ENCODE measurements around the gene PPP6C. TPM values are rescaled to one million over a fixed set of nuclear protein-coding genes. Genes with fewer than 3 reads are reported as not detected.

Gene PPP6C
- total RNA-seq, 2 donors from 2014 or later, result 48.2 to 54.7 TPM

- intact Hi-C loops (cut with DNase I), result no loop called here
- TF ChIP-seq, protein P1, sequence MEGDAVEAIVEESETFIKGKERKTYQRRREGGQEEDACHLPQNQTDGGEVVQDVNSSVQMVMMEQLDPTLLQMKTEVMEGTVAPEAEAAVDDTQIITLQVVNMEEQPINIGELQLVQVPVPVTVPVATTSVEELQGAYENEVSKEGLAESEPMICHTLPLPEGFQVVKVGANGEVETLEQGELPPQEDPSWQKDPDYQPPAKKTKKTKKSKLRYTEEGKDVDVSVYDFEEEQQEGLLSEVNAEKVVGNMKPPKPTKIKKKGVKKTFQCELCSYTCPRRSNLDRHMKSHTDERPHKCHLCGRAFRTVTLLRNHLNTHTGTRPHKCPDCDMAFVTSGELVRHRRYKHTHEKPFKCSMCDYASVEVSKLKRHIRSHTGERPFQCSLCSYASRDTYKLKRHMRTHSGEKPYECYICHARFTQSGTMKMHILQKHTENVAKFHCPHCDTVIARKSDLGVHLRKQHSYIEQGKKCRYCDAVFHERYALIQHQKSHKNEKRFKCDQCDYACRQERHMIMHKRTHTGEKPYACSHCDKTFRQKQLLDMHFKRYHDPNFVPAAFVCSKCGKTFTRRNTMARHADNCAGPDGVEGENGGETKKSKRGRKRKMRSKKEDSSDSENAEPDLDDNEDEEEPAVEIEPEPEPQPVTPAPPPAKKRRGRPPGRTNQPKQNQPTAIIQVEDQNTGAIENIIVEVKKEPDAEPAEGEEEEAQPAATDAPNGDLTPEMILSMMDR (IDR thresholded peaks at IDR 0.05), result no peak
Measured at GRCh38 chr9:125103021-125103420, 86.6 kb downstream of the PPP6C start.

GRCh38 chr9:125100822-125101221 is 88.8 kb downstream of the PPP6C start:
- Histone ChIP-seq H3K36me3 (no peaks in the 10 kb centered on the region), H3K27me3 (no peaks in the 10 kb centered on the region), H3K4me3 (no peak overlapping the region), H3K4me1 (no peaks in the 10 kb centered on the region), H3K27ac (no peak overlapping the region), H3K9ac (ENCODE audit: low read depth in 2 of 2, low read length in 2 of 2) (no peak overlapping the region), H3K9me3 (no peaks in the 10 kb centered on the region)
- intact Hi-C loops (cut with DNase I), result no loop called here
- no peak for DNase-seq
- TF ChIP-seq, protein P1 (IDR thresholded peaks at IDR 0.05), result no peak

More at GRCh38 chr9:125103021-125103420, 86.6 kb downstream of the PPP6C start:
- no peak overlapping the region for H3K9ac ChIP-seq (ENCODE audit: low read depth in 2 of 2, low read length in 2 of 2)
- no peaks in the 10 kb centered on the region for H3K4me1 ChIP-seq
- no peaks in the 10 kb centered on the region for H3K9me3 ChIP-seq
- H3K4me3 ChIP-seq, result no peak overlapping the region
- no peaks in the 10 kb centered on the region for H3K36me3 ChIP-seq
- no peak overlapping the region for H3K27ac ChIP-seq
- DNase-seq, result no peak
- no peaks in the 10 kb centered on the region for H3K27me3 ChIP-seq

GRCh38 chr9:125099816-125100215 is 89.8 kb downstream of the PPP6C start:
- TF ChIP-seq, protein P1 (IDR thresholded peaks at IDR 0.05), result no peak
- Histone ChIP-seq H3K4me3 (no peak overlapping the region), H3K9me3 (no peaks in the 10 kb centered on the region), H3K36me3 (no peaks in the 10 kb centered on the region), H3K4me1 (no peaks in the 10 kb centered on the region), H3K27ac (no peak overlapping the region), H3K9ac (ENCODE audit: low read depth in 2 of 2, low read length in 2 of 2) (no peak overlapping the region), H3K27me3 (no peaks in the 10 kb centered on the region)
- no peak for DNase-seq
- intact Hi-C loops (cut with DNase I), result no loop called here

Other genes with a start within 250 kb of the PPP6C start
- gene GOLGA1, start 248.7 kb downstream of the PPP6C start, total RNA-seq, result 10 to 100 TPM; 19.1 to 23.2 TPM
- 1 to 10 TPM; 6.7 to 8.3 TPM for gene SCAI, start 46.3 kb downstream of the PPP6C start, total RNA-seq
- 10 to 100 TPM in 1 of 2 donors, 1 to 10 TPM in 1; 8.0 to 17.2 TPM for gene RABEPK, start 10.7 kb upstream of the PPP6C start, total RNA-seq
- 100 to 1,000 TPM; 281 to 441 TPM for gene HSPA5, start 51.5 kb upstream of the PPP6C start, total RNA-seq
- gene GAPVD1, start 72.0 kb upstream of the PPP6C start, total RNA-seq, result 10 to 100 TPM; 38.9 to 42.0 TPM

Data from colonic mucosa (tissue), 4 donors.